ENCODE measurements around the gene BBOX1. TPM values are rescaled to one million over a fixed set of nuclear protein-coding genes. Genes with fewer than 3 reads are reported as not detected.
A peak's percentile ranks its signal among the peaks of the same experiment; 100 is the strongest.

Gene BBOX1
- total RNA-seq, 1 experiment from 2014 or later = not detected

DNA sequence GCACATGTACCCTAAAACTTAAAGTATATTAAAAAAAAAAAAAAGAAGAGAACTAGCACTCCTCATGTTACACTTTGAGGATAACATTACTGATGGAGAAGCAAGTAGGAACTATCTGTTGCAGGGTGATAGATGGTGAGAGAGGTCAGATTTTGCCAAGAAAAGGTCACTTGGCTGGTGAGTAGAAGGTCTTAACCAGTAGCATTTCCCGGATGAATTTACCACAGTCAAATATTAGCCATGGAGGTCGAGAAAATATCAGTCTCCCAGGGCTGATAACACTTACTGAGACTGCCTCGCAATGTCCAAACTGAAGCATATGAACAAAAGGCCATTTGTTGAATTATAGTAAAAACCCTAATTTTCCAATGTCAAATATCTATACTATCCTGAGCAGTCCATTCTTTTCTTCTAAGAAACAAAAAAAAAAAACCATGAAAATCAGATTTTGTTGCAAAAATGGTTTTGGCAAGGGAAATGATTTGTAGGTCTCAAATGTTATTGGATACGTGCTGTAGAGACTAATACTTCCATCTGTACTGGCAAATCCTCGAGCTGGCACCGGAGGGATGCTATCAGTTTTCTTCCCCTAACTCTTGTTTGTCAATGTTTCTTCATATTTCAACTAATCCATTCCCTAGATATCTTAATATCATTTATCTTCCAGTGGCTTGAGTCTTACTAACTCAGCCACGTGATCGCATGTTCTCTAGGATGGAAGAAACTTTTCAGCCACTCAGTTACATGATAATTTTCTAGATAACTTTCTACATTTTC, 14.5 kb upstream of the BBOX1 start:
- intact Hi-C loops (cut with micrococcal nuclease; ENCODE audit: unreplicated experiment) = no loop called here
- POLR2A ChIA-PET (ENCODE audit: low non-redundant PET) = interaction anchor here (0.7 kb wide), 1 partner anchor 25 kb away, joined by 8 read pairs; no protein-coding TSS in a partner anchor
- no peaks in the 10 kb centered on the region for H3K4me1 ChIP-seq (ENCODE audit: insufficient read depth, low read length, poor library complexity, severe bottlenecking)

DNA sequence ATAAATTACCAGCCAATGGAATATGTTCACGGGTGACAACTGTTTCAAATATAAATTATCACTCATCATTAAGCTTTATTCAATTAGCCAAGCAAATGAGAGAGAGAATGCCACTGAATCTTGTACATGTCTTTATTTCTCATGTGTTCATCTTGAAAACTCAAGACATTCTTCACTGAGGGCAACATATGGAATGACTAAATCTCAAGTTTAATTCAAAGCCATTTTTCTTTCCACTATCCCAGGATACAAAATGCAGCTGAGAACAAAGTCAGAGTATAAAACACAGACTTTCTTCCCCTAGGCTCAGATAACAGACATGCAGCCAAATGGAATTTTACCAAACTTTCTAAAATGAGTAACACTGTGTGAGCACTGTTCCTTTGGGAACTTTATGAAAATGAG, 12.1 kb upstream of the BBOX1 start:
- ChIA-PET POLR2A (ENCODE audit: low non-redundant PET) (no interaction called here), CTCF (no interaction called here)
- intact Hi-C loops (cut with micrococcal nuclease; ENCODE audit: unreplicated experiment) = no loop called here
- no peak overlapping the region for H3K4me3 ChIP-seq (ENCODE audit: low read depth, low read length, poor library complexity, severe bottlenecking)
- no peak overlapping the region for H3K27ac ChIP-seq (ENCODE audit: low read depth, low read length, poor library complexity, severe bottlenecking)
- H3K36me3 ChIP-seq (ENCODE audit: insufficient read depth, low read length, poor library complexity, severe bottlenecking) = no peaks in the 10 kb centered on the region
- BruUV-seq (replicated peaks) = no TSS peak
- TF ChIP-seq, protein P1, sequence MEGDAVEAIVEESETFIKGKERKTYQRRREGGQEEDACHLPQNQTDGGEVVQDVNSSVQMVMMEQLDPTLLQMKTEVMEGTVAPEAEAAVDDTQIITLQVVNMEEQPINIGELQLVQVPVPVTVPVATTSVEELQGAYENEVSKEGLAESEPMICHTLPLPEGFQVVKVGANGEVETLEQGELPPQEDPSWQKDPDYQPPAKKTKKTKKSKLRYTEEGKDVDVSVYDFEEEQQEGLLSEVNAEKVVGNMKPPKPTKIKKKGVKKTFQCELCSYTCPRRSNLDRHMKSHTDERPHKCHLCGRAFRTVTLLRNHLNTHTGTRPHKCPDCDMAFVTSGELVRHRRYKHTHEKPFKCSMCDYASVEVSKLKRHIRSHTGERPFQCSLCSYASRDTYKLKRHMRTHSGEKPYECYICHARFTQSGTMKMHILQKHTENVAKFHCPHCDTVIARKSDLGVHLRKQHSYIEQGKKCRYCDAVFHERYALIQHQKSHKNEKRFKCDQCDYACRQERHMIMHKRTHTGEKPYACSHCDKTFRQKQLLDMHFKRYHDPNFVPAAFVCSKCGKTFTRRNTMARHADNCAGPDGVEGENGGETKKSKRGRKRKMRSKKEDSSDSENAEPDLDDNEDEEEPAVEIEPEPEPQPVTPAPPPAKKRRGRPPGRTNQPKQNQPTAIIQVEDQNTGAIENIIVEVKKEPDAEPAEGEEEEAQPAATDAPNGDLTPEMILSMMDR (conservative IDR thresholded peaks at IDR 0.05; ENCODE audit: low read depth, low read length) = no peak
- no peak for TF ChIP-seq EZH2 (IDR thresholded peaks at IDR 0.05; ENCODE audit: borderline replicate concordance, low read depth, low read length, poor library complexity, severe bottlenecking)
- H3K4me1 ChIP-seq (ENCODE audit: insufficient read depth, low read length, poor library complexity, severe bottlenecking) = no peaks in the 10 kb centered on the region
- H3K27me3 ChIP-seq (replicated peaks; ENCODE audit: insufficient read depth, low read depth, low read length, poor library complexity) = peaks cover 71% of the 10 kb centered on the region
- no peak for DNase-seq (ENCODE audit: low spot score)
- H3K9me3 ChIP-seq (ENCODE audit: low read depth, low read length, poor library complexity, severe bottlenecking) = no peaks in the 10 kb centered on the region

More for the DNA sequence above, 14.5 kb upstream of the BBOX1 start:
- TF ChIP-seq EZH2 (IDR thresholded peaks at IDR 0.05; ENCODE audit: borderline replicate concordance, low read depth, low read length, poor library complexity, severe bottlenecking) = peak; percentile 27
- TF ChIP-seq, protein P1 (conservative IDR thresholded peaks at IDR 0.05; ENCODE audit: low read depth, low read length) = no peak
- no peaks in the 10 kb centered on the region for H3K36me3 ChIP-seq (ENCODE audit: insufficient read depth, low read length, poor library complexity, severe bottlenecking)
- no peak for DNase-seq (ENCODE audit: low spot score)
- peaks cover 73% of the 10 kb centered on the region for H3K27me3 ChIP-seq (replicated peaks; ENCODE audit: insufficient read depth, low read depth, low read length, poor library complexity)
- no peaks in the 10 kb centered on the region for H3K9me3 ChIP-seq (ENCODE audit: low read depth, low read length, poor library complexity, severe bottlenecking)
- no TSS peak for BruUV-seq (replicated peaks)
- H3K4me3 ChIP-seq (ENCODE audit: low read depth, low read length, poor library complexity, severe bottlenecking) = no peak overlapping the region
- H3K27ac ChIP-seq (ENCODE audit: low read depth, low read length, poor library complexity, severe bottlenecking) = no peak overlapping the region
- CTCF ChIA-PET = no interaction called here

DNA sequence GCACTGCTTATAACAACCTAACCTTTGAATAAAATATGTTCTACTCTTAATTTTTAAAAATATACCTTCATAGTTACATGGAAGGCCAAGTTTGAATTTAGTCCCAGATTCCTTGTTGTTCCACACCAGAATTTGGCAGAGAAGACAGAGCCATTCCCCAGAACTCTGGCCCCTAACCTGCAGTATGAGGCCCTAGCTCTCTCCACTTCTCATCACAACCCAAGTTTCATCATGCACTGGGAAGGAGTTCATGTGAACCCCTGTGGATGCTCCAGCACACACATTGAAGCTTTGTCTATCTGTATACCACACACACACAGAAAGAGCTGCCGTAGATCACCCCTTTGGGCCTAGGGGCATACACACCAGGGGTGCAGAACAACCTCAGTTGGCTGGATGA, 10.6 kb upstream of the BBOX1 start:
- Histone ChIP-seq H3K36me3 (ENCODE audit: insufficient read depth, low read length, poor library complexity, severe bottlenecking) (no peaks in the 10 kb centered on the region), H3K27ac (ENCODE audit: low read depth, low read length, poor library complexity, severe bottlenecking) (no peak overlapping the region), H3K4me3 (ENCODE audit: low read depth, low read length, poor library complexity, severe bottlenecking) (no peak overlapping the region), H3K27me3 (replicated peaks; ENCODE audit: insufficient read depth, low read depth, low read length, poor library complexity) (peaks cover 71% of the 10 kb centered on the region), H3K4me1 (ENCODE audit: insufficient read depth, low read length, poor library complexity, severe bottlenecking) (no peaks in the 10 kb centered on the region), H3K9me3 (ENCODE audit: low read depth, low read length, poor library complexity, severe bottlenecking) (no peaks in the 10 kb centered on the region)
- no peak for DNase-seq (ENCODE audit: low spot score)
- intact Hi-C loops (cut with micrococcal nuclease; ENCODE audit: unreplicated experiment) = no loop called here
- CTCF ChIA-PET = no interaction called here
- POLR2A ChIA-PET (ENCODE audit: low non-redundant PET) = no interaction called here
- no TSS peak for BruUV-seq (replicated peaks)
- TF ChIP-seq, protein P1 (conservative IDR thresholded peaks at IDR 0.05; ENCODE audit: low read depth, low read length) = no peak
- TF ChIP-seq EZH2 (IDR thresholded peaks at IDR 0.05; ENCODE audit: borderline replicate concordance, low read depth, low read length, poor library complexity, severe bottlenecking) = no peak

All from A673 (cell line).